ENCODE data around the gene HTR1B.

HTR1B gene, protein sequence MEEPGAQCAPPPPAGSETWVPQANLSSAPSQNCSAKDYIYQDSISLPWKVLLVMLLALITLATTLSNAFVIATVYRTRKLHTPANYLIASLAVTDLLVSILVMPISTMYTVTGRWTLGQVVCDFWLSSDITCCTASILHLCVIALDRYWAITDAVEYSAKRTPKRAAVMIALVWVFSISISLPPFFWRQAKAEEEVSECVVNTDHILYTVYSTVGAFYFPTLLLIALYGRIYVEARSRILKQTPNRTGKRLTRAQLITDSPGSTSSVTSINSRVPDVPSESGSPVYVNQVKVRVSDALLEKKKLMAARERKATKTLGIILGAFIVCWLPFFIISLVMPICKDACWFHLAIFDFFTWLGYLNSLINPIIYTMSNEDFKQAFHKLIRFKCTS

DNA sequence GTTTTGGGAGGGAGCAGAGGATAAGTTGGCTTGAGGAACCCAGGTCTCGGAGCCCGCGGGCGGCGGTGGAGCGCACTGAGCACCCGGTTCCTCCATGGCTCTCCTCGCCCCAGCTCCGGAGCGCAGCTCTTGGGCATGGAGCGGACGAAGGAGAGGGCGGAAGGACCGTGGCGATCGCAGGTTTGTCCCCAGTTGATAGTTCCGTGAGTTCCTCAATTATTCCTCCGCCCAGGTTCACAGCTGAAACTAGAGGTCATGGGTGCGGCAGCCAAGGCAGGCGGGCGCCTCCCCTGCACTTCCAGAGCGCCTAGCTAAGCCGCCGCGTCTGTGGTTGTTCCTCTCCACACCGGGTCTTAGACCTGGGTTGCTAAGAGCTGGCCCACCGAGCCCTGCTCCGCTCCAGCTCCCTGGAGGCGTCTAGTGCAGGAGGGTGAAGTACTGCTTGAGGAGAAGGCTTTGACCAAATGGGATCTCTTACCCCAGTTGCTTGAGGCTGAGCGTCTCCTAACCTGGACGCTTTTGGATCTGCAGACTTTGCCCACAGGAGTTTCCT lies at the start of gene HTR1B:
Gene HTR1B (minus strand): TSS at position 184 of the 553 bp plus-strand sequence. CDS start 88 bp downstream, at position 96.
- no peak for DNase-seq

- DNase-seq, result no peak
These were observed 49.3 kb upstream of the HTR1B start for GRCh38 chr6:77512554-77512953.

DNA sequence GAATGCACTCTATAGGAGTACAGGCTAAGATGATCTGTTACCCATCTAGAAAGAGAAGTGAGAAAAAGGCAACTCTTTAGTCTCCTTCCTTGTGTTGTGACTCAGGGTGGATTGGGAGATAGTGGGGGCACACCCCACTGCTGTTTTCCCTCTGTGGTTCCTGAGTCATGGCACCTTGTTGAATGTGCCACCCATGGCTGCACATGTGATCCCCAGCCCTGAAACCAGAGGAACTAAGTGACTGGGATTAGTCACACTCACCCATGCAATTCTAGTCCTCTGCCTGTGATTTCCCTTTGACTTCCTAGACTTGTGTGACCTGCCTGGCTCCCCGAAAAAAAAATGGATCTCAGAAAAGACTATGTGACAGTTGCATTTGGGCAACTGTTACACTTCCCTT lies 48.6 kb upstream of the HTR1B start:
- DNase-seq, result no peak

DNA sequence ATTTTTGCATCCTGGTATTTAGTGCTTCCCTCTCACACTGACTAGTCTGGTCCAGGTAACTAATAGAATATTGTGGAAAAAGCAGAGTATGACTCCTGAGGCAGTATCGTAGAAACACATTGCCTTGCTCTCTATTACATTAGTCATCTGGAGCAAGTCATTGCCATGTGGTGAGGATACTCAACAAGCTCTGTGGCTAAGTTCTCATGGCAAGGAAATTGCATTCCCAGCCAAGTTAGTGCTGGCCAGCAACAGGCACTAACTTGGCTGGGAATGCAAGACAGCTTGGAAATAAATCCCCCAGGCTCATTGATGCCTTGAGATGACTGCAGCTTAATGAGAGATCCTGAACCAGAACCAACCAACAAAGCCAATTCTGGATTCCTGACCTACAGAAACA lies 39.7 kb upstream of the HTR1B start:
- peak; percentile 26 to 60 for DNase-seq

GRCh38 chr6:77492530-77492929 lies 29.2 kb upstream of the HTR1B start:
- no peak for DNase-seq

DNA sequence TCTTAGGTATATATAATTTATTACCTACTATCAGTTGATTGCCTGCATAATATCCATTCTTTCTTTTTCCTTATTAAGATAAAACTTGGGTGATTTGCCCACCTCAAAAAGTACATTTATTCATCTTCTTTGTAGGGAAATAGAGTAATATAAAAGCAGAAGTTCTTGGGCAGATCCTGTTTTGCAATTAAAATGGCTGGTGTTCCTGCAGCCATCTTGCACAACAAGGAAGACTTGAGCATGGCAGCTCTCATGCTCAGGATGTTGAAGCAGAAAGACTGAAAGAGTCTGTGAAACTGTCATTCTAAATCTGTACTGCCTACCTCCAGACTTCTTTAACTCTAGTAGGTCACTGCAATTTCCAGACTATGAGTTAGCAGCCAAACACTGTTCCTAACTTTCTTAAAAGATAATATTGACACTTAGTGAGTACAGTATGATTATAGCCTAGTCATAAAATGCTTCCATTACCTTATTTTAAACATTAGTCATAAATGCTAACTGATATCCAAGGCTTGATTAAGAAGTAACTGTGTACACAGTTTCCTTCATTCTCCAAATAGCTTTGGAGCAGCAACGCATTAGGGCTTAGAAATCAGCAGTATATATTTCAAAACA lies 24.6 kb upstream of the HTR1B start:
- DNase-seq, result no peak

DNA sequence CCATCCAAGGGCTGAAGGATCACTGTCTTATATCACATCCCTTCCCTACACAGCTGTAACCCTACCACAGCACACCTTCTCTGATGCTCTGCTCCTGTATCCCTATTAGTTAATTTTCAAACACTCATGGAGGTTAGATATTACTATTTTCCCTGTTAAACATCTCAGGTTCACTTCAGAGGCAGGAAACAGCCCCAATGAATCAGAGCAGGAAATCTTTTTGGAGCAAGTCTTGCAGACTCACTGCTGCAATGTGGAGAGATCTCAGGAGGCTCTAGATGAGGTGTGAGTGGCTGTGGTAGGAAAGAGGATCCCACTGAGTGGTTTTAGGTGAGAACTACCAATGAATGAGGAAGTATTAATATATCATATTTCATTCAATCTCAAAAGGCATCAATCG lies 19.7 kb upstream of the HTR1B start:
- DNase-seq, result no peak

DNA sequence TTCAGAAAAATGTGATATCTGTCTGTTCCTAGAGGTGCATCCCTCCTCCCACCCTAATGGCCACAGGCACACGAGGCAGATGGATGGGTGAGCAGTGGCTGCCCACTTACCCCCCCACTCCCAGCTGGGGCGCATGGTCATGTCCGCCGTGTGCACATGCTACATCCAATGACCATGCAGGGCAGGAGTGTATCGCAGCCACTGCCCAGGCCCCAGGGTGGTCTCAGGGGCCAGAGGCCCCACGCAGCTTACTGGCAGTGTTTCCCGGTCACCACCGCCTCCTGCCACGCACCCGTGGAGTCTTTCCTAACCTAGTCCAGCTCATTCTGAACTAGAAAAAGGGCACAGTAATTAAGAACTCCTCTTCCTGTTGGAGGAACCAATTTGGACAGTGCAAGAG lies 11.7 kb upstream of the HTR1B start:
- DNase-seq, result no peak

DNA sequence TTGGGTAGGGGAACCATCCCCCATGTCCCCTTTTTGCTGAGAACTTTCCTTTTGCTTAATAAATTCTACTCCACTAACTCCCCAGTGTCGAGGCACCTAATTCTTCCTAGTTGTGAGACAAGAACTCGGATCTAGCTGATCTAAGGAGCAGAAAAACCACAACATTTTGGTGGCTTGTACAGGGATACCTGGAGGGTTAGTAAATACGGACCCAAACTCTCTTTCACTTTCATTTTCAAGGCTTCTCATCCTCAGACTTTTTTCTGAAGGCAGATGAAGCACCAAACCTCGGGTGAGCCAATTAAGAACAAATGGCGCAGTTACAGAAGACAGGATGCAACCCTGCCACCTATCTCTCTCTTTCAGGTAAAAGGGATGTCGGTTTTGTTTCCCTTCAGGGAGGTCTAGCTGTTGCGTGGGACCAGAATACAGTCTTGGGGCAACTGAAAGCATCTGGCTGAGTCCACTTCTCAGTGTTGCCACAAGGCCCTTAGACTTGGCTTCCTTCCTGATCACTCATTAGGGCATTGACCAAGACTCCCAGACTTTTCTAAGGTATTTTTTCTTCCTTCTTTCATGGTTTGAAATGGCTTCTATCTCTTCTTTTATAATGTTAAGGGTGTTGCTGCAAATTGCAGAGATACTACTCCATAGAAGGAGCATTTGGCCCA lies 11.1 kb upstream of the HTR1B start:
- DNase-seq, result no peak

GRCh38 chr6:77470983-77471382 lies 7.7 kb upstream of the HTR1B start:
- no peak for DNase-seq

DNA sequence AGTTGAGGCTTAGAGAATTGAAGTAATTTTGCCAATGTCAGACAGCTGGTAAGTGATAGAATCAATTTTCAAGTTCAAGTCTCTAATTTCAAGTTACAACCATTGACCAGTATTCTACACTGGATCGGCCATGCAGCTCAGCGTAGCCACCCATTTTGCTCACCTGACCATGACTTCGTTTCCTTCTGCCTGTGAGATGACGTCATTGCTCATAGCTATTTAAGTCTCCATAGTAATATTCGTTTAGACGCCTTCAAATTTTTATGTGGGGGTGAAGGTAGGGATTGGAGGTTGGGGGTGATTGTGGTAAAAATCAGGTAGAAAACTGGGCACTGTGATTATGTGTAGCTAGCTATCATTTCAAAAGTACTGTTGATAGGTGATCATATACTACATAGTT lies 5.6 kb upstream of the HTR1B start:
- no peak for DNase-seq

GRCh38 chr6:77466451-77467437 lies 3.5 kb upstream of the HTR1B start:
- no peak for DNase-seq

DNA sequence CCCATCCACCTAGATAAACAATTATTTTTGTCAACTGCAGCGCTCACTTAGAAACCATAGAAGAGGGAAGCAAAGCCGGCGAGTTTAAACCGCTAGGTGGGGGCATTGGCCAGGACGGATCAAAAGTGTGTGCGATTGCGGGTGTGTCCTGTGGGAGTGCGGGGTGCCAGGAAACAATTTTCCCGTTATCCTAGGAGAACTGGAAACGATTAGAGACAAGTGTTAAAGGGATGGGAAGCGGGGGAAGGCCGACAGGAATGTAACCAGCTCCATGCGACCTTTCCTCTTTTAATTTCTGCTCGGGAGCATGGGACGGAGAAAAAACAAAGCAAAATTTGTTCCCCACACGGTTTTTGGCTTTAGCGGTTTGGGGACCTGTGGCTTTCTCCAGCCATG lies 2.8 kb upstream of the HTR1B start:
- DNase-seq, result peak; percentile 7 to 9

DNA sequence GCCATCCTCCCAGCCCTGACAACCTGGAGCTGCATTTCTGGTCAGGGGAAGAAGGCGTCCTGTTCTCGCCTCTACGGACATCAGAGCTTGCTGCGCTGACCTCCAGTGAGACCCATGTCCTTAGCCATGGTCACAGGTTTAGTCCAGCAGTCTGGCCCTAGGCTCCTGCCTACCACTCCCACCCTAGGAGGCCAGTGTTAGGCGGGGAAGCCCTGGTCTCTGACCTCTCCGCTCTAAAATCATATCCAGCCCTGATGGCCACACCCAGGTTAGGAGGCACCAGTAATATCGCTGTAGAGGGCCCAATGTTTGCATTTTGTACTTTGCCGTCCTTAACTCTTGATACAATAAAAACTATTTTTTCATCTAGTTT lies 1.2 kb upstream of the HTR1B start:
- no peak for DNase-seq

- DNase-seq, result no peak
These were observed 687 bp upstream of the HTR1B start for GRCh38 chr6:77463861-77464494.

DNA sequence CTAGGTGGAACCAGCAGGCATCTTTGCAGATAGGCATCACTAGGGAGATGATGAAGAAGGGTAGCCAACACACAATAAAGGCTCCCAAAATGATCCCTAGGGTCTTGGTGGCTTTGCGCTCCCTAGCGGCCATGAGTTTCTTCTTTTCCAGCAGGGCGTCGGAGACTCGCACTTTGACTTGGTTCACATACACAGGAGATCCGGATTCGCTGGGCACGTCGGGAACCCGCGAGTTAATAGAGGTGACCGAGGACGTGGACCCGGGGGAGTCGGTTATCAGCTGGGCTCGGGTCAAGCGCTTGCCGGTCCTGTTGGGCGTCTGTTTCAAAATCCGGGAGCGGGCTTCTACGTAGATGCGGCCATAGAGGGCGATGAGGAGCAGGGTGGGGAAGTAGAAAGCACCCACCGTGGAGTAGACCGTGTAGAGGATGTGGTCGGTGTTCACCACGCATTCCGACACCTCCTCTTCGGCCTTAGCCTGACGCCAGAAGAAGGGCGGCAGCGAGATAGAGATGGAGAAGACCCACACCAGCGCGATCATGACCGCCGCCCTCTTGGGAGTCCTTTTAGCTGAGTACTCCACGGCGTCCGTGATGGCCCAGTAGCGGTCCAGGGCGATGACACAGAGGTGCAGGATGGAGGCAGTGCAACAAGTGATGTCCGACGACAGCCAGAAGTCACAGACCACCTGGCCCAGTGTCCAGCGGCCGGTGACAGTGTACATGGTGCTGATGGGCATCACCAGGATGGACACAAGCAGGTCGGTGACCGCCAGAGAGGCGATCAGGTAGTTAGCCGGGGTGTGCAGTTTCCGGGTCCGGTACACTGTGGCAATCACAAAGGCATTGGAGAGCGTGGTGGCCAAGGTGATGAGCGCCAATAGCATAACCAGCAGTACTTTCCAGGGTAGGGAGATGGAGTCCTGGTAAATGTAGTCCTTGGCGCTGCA lies 658 bp downstream of the HTR1B start:
- no peak for DNase-seq

- no peak for DNase-seq
These were observed 1.5 kb downstream of the HTR1B start for GRCh38 chr6:77461796-77462195.

GRCh38 chr6:77458421-77458820 lies 4.9 kb downstream of the HTR1B start:
- DNase-seq, result no peak

DNA sequence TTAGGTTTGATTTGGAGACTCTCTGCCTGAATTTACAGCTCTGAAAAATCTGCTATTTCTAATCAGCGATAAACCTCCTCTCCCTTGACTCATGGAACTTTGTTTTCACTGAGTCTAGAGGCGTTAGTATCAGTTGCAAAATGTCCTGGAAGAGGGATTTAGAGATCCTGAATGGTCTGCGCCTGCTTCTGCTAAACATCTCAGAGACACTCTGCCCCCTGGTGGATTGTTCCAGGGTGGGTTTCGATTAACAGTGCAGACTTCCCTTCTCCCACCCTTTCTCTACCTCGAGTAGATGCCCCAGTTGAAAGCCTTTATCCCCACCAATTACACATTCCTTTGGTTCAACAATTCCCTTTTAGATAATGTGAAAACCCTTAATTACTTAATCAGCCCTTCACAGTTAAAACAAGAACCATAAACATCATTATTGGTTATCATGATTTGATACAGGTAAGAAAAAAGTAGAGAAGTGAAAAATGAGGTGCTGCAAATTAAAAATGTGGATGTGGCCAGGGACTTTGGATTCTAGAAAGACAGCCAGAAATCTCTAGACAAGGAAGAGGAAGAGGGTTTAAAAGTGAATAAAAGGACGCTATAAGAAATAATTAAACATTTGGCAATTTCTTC lies 5.5 kb downstream of the HTR1B start:
- peak; percentile 45 to 68 for DNase-seq

DNA sequence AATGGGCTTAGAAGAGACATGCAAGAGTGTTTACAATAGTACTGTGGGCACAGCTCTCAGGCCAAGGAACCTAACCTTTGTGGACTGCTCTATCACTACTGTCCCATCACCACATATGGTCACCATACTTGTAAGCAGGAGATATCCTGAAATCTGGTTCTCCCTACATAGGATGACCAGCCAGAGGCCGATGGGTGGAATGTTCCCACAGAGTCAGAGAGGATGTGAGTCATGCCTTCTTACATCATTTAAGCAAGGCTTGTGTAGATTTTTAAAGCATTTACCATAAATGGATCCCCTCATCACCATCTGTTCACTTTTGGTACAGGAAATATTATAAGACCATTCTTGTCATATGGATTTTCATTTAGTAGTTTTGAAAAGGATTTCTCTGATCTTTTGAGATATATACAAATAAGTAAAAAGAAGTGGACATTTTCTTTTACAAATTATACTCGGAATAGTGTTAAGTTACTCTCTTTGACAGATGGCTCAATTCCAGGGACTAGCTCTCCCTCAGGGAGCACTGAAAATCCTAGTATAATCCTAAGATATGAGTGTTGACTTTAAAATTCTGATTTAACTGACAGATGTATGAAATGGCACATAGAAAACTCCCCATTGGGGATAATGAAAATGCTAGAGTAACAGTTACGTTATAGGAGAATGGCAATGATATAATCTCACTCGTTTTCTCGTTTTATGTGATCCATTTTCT lies 6.6 kb downstream of the HTR1B start:
- DNase-seq, result peak in 1 of 2 experiments; percentile 27
